ENCODE measurements around the gene ITGAX.

ITGAX gene

GRCh38 chr16:31348579-31348978 is 6.4 kb upstream of the ITGAX start:
- DNase-seq (ENCODE audit: low read depth in 3 of 3), result no peak

GRCh38 chr16:31350275-31351005 is 4.5 kb upstream of the ITGAX start:
- no peak for DNase-seq (ENCODE audit: low read depth in 3 of 3)

- DNase-seq (ENCODE audit: low read depth in 3 of 3), result no peak
These were observed 3.6 kb upstream of the ITGAX start for GRCh38 chr16:31351246-31351941.

- peak in 2 of 3 donors; percentile 31 to 37 for DNase-seq (ENCODE audit: low read depth in 3 of 3)
These were observed 3.0 kb upstream of the ITGAX start for GRCh38 chr16:31351942-31352325.

GRCh38 chr16:31352376-31353115 is 2.4 kb upstream of the ITGAX start:
- DNase-seq (ENCODE audit: low read depth in 3 of 3), result no peak

- no peak for DNase-seq (ENCODE audit: low read depth in 3 of 3)
These were observed 590 bp downstream of the ITGAX start for GRCh38 chr16:31355431-31356100.

GRCh38 chr16:31356566-31357323 is 1.8 kb downstream of the ITGAX start:
- DNase-seq (ENCODE audit: low read depth in 3 of 3), result no peak

- no peak for DNase-seq (ENCODE audit: low read depth in 3 of 3)
These were observed 2.5 kb downstream of the ITGAX start for GRCh38 chr16:31357324-31358109.

- DNase-seq (ENCODE audit: low read depth in 3 of 3), result no peak
These were observed 5.3 kb downstream of the ITGAX start for GRCh38 chr16:31360251-31360650.

- no peak for DNase-seq (ENCODE audit: low read depth in 3 of 3)
These were observed 6.5 kb downstream of the ITGAX start for GRCh38 chr16:31361201-31362110.

- no peak for DNase-seq (ENCODE audit: low read depth in 3 of 3)
These were observed 7.8 kb downstream of the ITGAX start for GRCh38 chr16:31362476-31363405.

GRCh38 chr16:31363721-31364120 is 8.7 kb downstream of the ITGAX start:
- DNase-seq (ENCODE audit: low read depth in 3 of 3), result no peak

- no peak for DNase-seq (ENCODE audit: low read depth in 3 of 3)
These were observed 9.4 kb downstream of the ITGAX start for GRCh38 chr16:31364421-31364820.

GRCh38 chr16:31365131-31365865 is 10.3 kb downstream of the ITGAX start:
- DNase-seq (ENCODE audit: low read depth in 3 of 3), result no peak

GRCh38 chr16:31367853-31368252 is 12.9 kb downstream of the ITGAX start:
- no peak for DNase-seq (ENCODE audit: low read depth in 3 of 3)

GRCh38 chr16:31371008-31371407 is 16.0 kb downstream of the ITGAX start:
- DNase-seq (ENCODE audit: low read depth in 3 of 3), result no peak

- DNase-seq (ENCODE audit: low read depth in 3 of 3), result no peak
These were observed 16.9 kb downstream of the ITGAX start for GRCh38 chr16:31371619-31372484.
